ENCODE results near the gene FHL1.

Gene FHL1

GRCh38 chrX:136201601-136202000 is 54.3 kb downstream of the FHL1 start:
- Histone ChIP-seq H3K27me3 (ENCODE audit: control insufficient read depth, insufficient read depth, low read length) (no peaks in the 10 kb centered on the region), H3K36me3 (ENCODE audit: control insufficient read depth, low read depth, low read length) (no peaks in the 10 kb centered on the region), H3K4me3 (ENCODE audit: low read length) (no peak overlapping the region), H3K9ac (ENCODE audit: low read length) (no peak overlapping the region), H3K4me1 (ENCODE audit: control insufficient read depth, low read depth, low read length) (peaks cover 6% of the 10 kb centered on the region), H3K9me3 (ENCODE audit: control insufficient read depth, low read depth, low read length) (peaks cover 3% of the 10 kb centered on the region), H3K27ac (ENCODE audit: low read length) (no peak overlapping the region)

GRCh38 chrX:136202889-136203288 is 55.6 kb downstream of the FHL1 start:
- Histone ChIP-seq H3K27ac (ENCODE audit: low read length) (no peak overlapping the region), H3K27me3 (ENCODE audit: control insufficient read depth, insufficient read depth, low read length) (no peaks in the 10 kb centered on the region), H3K4me1 (ENCODE audit: control insufficient read depth, low read depth, low read length) (peaks cover 6% of the 10 kb centered on the region), H3K4me3 (ENCODE audit: low read length) (no peak overlapping the region), H3K9me3 (ENCODE audit: control insufficient read depth, low read depth, low read length) (peaks cover 3% of the 10 kb centered on the region), H3K9ac (ENCODE audit: low read length) (no peak overlapping the region), H3K36me3 (ENCODE audit: control insufficient read depth, low read depth, low read length) (no peaks in the 10 kb centered on the region)

GRCh38 chrX:136203438-136203837 is 56.1 kb downstream of the FHL1 start:
- Histone ChIP-seq H3K9ac (ENCODE audit: low read length) (no peak overlapping the region), H3K27me3 (ENCODE audit: control insufficient read depth, insufficient read depth, low read length) (no peaks in the 10 kb centered on the region), H3K27ac (ENCODE audit: low read length) (no peak overlapping the region), H3K4me3 (ENCODE audit: low read length) (no peak overlapping the region), H3K9me3 (ENCODE audit: control insufficient read depth, low read depth, low read length) (peaks cover 3% of the 10 kb centered on the region), H3K36me3 (ENCODE audit: control insufficient read depth, low read depth, low read length) (no peaks in the 10 kb centered on the region), H3K4me1 (ENCODE audit: control insufficient read depth, low read depth, low read length) (peaks cover 6% of the 10 kb centered on the region)

- Histone ChIP-seq H3K9ac (ENCODE audit: low read length) (no peak overlapping the region), H3K4me1 (ENCODE audit: control insufficient read depth, low read depth, low read length) (peaks cover 6% of the 10 kb centered on the region), H3K27ac (ENCODE audit: low read length) (no peak overlapping the region), H3K36me3 (ENCODE audit: control insufficient read depth, low read depth, low read length) (no peaks in the 10 kb centered on the region), H3K4me3 (ENCODE audit: low read length) (no peak overlapping the region), H3K9me3 (ENCODE audit: control insufficient read depth, low read depth, low read length) (peaks cover 3% of the 10 kb centered on the region), H3K27me3 (ENCODE audit: control insufficient read depth, insufficient read depth, low read length) (no peaks in the 10 kb centered on the region)
These were observed 56.6 kb downstream of the FHL1 start for GRCh38 chrX:136203951-136204350.

- H3K27ac ChIP-seq (ENCODE audit: low read length) = no peak overlapping the region
- peaks cover 2% of the 10 kb centered on the region for H3K4me1 ChIP-seq (ENCODE audit: control insufficient read depth, low read depth, low read length)
- no peaks in the 10 kb centered on the region for H3K36me3 ChIP-seq (ENCODE audit: control insufficient read depth, low read depth, low read length)
- peaks cover under 1% of the 10 kb centered on the region for H3K9me3 ChIP-seq (ENCODE audit: control insufficient read depth, low read depth, low read length)
- no peak overlapping the region for H3K9ac ChIP-seq (ENCODE audit: low read length)
- H3K27me3 ChIP-seq (ENCODE audit: control insufficient read depth, insufficient read depth, low read length) = no peaks in the 10 kb centered on the region
- H3K4me3 ChIP-seq (ENCODE audit: low read length) = no peak overlapping the region
These were observed 57.2 kb downstream of the FHL1 start for GRCh38 chrX:136204571-136204970.

- Histone ChIP-seq H3K27ac (ENCODE audit: low read length) (no peak overlapping the region), H3K4me1 (ENCODE audit: control insufficient read depth, low read depth, low read length) (no peaks in the 10 kb centered on the region), H3K9me3 (ENCODE audit: control insufficient read depth, low read depth, low read length) (no peaks in the 10 kb centered on the region), H3K27me3 (ENCODE audit: control insufficient read depth, insufficient read depth, low read length) (no peaks in the 10 kb centered on the region), H3K36me3 (ENCODE audit: control insufficient read depth, low read depth, low read length) (no peaks in the 10 kb centered on the region), H3K9ac (ENCODE audit: low read length) (no peak overlapping the region), H3K4me3 (ENCODE audit: low read length) (no peak overlapping the region)
These were observed 58.6 kb downstream of the FHL1 start for GRCh38 chrX:136205882-136206380.

GRCh38 chrX:136206916-136207315 is 59.6 kb downstream of the FHL1 start:
- no peaks in the 10 kb centered on the region for H3K27me3 ChIP-seq (ENCODE audit: control insufficient read depth, insufficient read depth, low read length)
- no peaks in the 10 kb centered on the region for H3K4me1 ChIP-seq (ENCODE audit: control insufficient read depth, low read depth, low read length)

GRCh38 chrX:136207546-136207945 is 60.2 kb downstream of the FHL1 start:
- H3K4me3 ChIP-seq (ENCODE audit: low read length) = no peak overlapping the region
- no peaks in the 10 kb centered on the region for H3K27me3 ChIP-seq (ENCODE audit: control insufficient read depth, insufficient read depth, low read length)
- no peaks in the 10 kb centered on the region for H3K9me3 ChIP-seq (ENCODE audit: control insufficient read depth, low read depth, low read length)
- H3K27ac ChIP-seq (ENCODE audit: low read length) = no peak overlapping the region
- no peak overlapping the region for H3K9ac ChIP-seq (ENCODE audit: low read length)
- no peaks in the 10 kb centered on the region for H3K4me1 ChIP-seq (ENCODE audit: control insufficient read depth, low read depth, low read length)
- H3K36me3 ChIP-seq (ENCODE audit: control insufficient read depth, low read depth, low read length) = no peaks in the 10 kb centered on the region

More at GRCh38 chrX:136206916-136207315, 59.6 kb downstream of the FHL1 start:
- H3K9ac ChIP-seq (ENCODE audit: low read length) = no peak overlapping the region
- no peak overlapping the region for H3K4me3 ChIP-seq (ENCODE audit: low read length)
- no peak overlapping the region for H3K27ac ChIP-seq (ENCODE audit: low read length)
- H3K9me3 ChIP-seq (ENCODE audit: control insufficient read depth, low read depth, low read length) = no peaks in the 10 kb centered on the region
- no peaks in the 10 kb centered on the region for H3K36me3 ChIP-seq (ENCODE audit: control insufficient read depth, low read depth, low read length)

GRCh38 chrX:136209016-136209738 is 61.8 kb downstream of the FHL1 start:
- no peak overlapping the region for H3K27ac ChIP-seq (ENCODE audit: low read length)
- H3K27me3 ChIP-seq (ENCODE audit: control insufficient read depth, insufficient read depth, low read length) = no peaks in the 10 kb centered on the region
- H3K36me3 ChIP-seq (ENCODE audit: control insufficient read depth, low read depth, low read length) = no peaks in the 10 kb centered on the region
- H3K4me1 ChIP-seq (ENCODE audit: control insufficient read depth, low read depth, low read length) = no peaks in the 10 kb centered on the region
- H3K4me3 ChIP-seq (ENCODE audit: low read length) = no peak overlapping the region
- H3K9ac ChIP-seq (ENCODE audit: low read length) = no peak overlapping the region
- H3K9me3 ChIP-seq (ENCODE audit: control insufficient read depth, low read depth, low read length) = peaks cover 4% of the 10 kb centered on the region

- Histone ChIP-seq H3K27me3 (ENCODE audit: control insufficient read depth, insufficient read depth, low read length) (no peaks in the 10 kb centered on the region), H3K4me3 (ENCODE audit: low read length) (no peak overlapping the region), H3K4me1 (ENCODE audit: control insufficient read depth, low read depth, low read length) (no peaks in the 10 kb centered on the region), H3K9ac (ENCODE audit: low read length) (no peak overlapping the region), H3K36me3 (ENCODE audit: control insufficient read depth, low read depth, low read length) (no peaks in the 10 kb centered on the region), H3K9me3 (ENCODE audit: control insufficient read depth, low read depth, low read length) (peaks cover 4% of the 10 kb centered on the region), H3K27ac (ENCODE audit: low read length) (no peak overlapping the region)
These were observed 62.4 kb downstream of the FHL1 start for GRCh38 chrX:136209751-136210150.

- H3K27ac ChIP-seq (ENCODE audit: low read length) = no peak overlapping the region
- no peaks in the 10 kb centered on the region for H3K36me3 ChIP-seq (ENCODE audit: control insufficient read depth, low read depth, low read length)
- no peak overlapping the region for H3K4me3 ChIP-seq (ENCODE audit: low read length)
- no peaks in the 10 kb centered on the region for H3K27me3 ChIP-seq (ENCODE audit: control insufficient read depth, insufficient read depth, low read length)
- no peak overlapping the region for H3K9ac ChIP-seq (ENCODE audit: low read length)
- peaks cover 4% of the 10 kb centered on the region for H3K9me3 ChIP-seq (ENCODE audit: control insufficient read depth, low read depth, low read length)
- H3K4me1 ChIP-seq (ENCODE audit: control insufficient read depth, low read depth, low read length) = no peaks in the 10 kb centered on the region
These were observed 62.9 kb downstream of the FHL1 start for GRCh38 chrX:136210243-136210642.

GRCh38 chrX:136210806-136211205 is 63.5 kb downstream of the FHL1 start:
- Histone ChIP-seq H3K27me3 (ENCODE audit: control insufficient read depth, insufficient read depth, low read length) (no peaks in the 10 kb centered on the region), H3K4me3 (ENCODE audit: low read length) (no peak overlapping the region), H3K4me1 (ENCODE audit: control insufficient read depth, low read depth, low read length) (no peaks in the 10 kb centered on the region), H3K9ac (ENCODE audit: low read length) (no peak overlapping the region), H3K36me3 (ENCODE audit: control insufficient read depth, low read depth, low read length) (no peaks in the 10 kb centered on the region), H3K9me3 (ENCODE audit: control insufficient read depth, low read depth, low read length) (peaks cover 4% of the 10 kb centered on the region), H3K27ac (ENCODE audit: low read length) (no peak overlapping the region)

All from iPS-18a (cell line).